Hepatic stellate cell (primary cell): Measurements from ENCODE around the gene MPPED1.

Source experiments
- DNase-seq: peaks from one replicate; pipeline ENCODE4 v3.0.0; 2011; ENCODE audit warnings: low spot score

The MPPED1 gene, protein sequence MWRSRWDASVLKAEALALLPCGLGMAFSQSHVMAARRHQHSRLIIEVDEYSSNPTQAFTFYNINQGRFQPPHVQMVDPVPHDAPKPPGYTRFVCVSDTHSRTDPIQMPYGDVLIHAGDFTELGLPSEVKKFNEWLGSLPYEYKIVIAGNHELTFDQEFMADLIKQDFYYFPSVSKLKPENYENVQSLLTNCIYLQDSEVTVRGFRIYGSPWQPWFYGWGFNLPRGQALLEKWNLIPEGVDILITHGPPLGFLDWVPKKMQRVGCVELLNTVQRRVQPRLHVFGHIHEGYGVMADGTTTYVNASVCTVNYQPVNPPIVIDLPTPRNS

DNA sequence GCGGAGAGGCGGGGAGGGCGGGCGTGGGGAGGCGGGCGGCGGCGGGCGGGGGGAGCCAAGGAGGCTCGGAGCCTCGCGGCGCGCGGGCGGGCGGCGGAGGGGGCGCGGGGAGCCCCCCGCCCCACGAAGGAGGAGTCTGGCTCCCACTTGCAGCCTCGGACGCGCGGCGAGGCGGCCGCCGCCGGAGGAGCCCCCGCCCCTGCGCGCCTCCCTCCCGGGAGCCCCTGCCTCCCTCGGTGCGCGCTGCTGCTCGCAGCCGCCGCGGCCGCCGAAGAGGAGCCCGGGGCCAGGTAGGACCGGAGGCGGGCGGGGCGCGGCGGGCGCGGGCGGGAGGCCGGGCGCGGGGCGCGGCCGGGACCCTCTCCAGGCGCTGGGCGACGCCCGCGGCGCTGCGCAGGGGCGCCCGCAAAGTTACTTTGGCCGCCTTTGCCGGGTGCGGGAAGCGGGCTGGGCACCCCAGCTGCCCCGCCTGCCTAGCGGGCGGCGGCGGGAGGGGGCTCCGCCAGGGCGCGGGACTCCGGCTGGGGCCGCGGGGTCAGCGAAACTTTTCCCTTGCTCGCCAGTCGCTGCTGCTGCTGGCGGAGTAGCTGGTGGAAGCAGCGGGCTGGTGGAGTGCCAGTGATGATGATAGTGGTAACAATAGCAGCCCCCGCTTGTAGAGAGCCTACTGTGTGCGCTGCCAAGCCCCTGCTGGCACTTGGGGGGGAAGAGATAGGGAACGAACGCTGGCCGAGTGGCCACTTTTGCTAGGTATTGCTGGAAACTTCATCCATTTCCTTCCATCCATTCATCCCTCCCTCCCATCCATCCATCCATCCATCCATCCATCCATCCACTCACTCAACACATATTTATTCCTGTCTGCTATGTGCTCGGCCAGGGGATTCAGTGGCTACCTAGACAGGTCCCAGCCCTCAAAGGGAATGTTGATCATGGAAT lies at the start of gene MPPED1:
MPPED1 (plus strand) TSS at position 146 of the 939 bp plus-strand sequence. CDS start 12,972 bp downstream, outside the sequence.
- DNase-seq = no peak

DNA sequence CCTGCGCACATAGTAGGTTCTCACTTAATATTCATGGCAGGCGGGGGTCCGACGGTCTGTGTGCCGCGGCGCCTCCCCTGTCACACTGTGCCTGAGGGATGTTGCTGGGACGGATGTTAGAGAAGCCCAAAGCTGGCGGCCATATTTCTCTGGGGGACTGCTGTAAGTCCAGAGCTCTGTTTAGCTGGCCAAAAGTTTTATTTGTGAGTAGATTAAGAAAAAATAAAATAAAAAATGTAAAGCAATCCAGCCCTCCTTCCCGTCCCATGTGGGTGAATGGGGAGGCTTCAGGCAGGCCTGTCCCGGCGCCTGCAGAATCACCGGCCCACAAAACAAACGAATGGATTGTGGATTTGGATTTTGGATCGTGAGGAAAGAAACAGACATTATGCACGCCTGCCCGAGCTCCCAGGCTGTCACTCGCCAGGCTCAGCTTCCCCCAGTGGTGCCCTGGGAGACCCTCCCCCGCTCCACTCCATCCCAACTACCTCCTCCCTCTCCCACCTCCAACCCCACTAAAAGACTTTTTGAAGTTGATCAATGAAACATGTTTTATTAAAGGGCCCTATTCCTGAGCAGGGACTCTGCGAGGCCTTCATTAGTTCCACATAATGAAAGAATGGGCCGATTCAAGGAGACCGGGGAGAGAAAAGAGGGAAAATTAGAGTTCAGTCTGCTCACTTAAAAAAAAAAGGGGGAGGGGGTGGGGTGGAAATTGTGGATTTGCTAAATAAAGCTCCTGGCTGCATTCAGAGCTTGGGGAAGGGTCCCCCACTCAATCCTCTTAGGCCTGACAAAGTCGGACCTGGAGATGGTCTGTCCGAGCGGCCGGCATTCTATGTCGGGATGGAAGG lies 48.3 kb upstream of the MPPED1 start:
- DNase-seq = no peak

DNA sequence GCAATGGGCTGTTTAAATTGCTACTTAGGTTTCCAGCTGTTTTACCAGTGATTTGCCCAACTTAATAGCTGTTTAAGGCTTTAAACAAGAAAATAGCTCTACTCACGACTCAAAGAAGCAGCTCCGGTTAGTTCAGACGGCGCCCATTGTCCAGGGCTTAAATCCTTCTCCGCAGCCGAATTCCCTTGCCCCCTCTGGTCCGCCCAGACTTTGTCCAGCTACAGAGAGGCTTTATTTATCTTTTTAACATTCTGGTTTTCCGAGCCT lies 47.7 kb upstream of the MPPED1 start:
- DNase-seq = no peak

DNA sequence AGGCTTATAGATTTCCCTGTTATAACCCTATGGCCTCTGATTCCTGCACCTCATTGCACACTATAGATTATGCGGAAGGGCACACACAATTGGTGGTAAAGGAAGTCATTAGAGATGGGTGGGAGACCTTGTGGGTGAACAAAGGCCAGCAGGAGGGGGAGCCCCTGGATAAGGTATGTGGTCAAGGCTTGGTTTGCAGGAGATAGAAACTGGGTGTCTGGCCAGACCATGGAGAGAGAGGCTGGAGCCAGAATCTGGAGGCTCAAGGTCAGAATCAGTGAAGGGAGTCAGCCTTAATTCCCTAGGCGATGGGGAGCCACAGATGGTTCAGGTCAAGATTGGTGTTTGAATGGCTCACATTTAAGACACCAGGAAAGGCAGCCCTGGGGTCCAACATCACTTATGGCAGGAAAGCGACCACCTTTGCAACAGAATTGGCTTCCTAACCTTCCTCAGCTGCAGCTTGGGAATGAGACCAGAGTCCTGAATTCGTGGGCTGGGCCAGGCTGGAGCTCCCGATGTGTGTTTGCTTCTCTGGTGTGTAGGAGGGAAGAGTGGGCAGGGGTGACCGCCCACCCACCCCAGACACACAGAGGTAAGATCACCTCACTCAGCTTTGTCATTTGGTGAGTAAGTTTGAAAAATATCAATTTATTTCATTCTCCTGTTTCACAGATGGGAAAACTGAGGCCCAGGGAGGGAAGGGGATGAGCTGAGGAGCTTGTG lies 45.9 kb upstream of the MPPED1 start:
- no peak for DNase-seq

DNA sequence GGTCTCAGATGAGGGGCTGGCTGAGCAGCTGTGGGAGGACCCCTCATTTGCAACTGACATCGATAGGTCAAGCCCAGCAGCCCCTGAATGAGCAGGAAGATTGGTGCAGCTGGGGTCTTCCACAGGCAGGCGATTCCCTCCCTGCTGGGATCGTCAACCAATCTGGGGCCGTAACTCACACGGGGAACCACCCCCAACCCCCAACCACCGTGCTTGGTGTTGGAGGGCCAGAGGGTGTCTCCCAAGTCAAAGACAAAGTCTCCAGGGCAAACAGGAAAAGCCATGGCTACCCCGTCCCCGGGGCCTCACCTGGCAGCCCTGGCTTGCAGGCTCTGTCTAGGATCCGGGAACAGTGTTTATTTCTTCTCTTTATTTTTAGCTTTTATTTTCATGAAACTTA lies 41.8 kb upstream of the MPPED1 start:
- no peak for DNase-seq

DNA sequence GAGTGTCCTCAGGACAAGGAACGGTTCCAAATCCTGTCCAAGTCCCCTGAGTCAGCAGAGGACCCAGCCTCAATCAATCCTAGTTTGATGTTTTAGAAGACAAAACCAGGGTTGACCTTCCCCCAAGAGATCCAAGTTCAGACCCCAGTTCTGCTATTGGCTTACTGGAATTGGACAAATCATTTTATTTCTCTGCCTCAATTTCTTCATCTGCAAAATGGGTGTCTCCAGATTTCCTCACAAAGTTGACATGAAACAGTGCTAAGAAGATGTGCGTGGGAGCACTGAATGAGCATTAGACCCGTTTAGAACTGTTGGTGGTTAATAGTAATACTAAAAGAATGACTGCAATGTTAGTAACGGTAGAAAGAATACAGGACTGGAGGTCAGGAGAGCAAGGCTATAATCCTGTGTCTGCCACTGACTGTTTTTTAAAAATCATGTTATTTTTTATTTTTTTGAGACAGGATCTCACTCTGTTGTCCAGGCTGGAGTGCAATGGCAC lies 35.8 kb upstream of the MPPED1 start:
- DNase-seq = no peak

DNA sequence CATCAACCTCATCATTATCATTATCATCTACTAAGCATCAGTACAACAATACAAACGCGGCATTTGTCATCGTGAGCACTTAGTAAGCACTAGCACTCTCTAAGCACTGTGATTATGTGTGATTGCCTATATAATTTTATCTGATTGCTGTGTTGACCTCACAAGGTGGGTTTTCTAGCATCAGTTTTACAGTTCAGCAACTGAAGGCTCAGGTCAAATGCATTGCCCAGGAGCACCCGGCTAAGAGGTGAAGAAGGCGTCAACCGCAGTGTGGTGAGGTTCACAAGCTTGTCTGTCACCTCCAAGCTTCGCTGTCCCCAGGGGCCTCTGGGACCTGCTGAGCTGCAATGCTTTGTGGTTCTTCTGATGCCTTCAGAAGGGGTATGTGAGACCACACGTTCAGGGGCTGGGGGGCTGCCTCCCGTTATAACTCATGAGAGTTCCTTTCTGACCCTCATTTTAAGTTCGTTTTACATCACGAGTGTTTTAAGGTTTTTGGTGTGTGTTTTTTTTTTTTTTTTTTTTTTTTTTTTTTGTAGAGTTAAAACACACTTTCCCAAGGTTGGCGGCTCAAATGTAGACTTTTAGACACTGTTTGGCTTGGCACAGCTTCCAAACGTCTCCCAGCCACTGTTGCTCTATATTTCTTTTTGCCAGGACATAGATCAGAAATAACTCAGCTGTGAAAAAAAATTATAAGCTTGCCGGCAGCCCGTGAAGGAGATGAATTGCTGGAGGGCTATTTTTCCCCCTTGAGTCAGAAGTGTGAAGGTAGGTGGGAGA lies 34.9 kb upstream of the MPPED1 start:
- DNase-seq = no peak

DNA sequence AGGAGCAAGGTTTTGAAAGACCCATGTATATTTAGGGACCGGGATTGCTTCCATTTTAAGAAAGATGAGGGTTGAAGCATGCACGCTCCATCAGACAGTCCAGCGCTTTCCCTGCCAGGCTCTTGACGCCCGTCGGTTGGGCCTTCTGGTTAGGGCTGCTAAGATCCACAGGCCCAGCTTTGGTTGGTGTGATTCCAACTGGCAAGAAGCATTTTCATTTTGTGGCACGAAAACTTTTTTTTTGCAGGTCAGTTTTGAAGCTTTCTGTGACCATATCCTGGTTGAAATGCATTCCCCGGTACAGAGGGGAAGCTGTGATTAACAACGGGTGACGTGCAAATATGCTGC lies 34.3 kb upstream of the MPPED1 start:
- no peak for DNase-seq

DNA sequence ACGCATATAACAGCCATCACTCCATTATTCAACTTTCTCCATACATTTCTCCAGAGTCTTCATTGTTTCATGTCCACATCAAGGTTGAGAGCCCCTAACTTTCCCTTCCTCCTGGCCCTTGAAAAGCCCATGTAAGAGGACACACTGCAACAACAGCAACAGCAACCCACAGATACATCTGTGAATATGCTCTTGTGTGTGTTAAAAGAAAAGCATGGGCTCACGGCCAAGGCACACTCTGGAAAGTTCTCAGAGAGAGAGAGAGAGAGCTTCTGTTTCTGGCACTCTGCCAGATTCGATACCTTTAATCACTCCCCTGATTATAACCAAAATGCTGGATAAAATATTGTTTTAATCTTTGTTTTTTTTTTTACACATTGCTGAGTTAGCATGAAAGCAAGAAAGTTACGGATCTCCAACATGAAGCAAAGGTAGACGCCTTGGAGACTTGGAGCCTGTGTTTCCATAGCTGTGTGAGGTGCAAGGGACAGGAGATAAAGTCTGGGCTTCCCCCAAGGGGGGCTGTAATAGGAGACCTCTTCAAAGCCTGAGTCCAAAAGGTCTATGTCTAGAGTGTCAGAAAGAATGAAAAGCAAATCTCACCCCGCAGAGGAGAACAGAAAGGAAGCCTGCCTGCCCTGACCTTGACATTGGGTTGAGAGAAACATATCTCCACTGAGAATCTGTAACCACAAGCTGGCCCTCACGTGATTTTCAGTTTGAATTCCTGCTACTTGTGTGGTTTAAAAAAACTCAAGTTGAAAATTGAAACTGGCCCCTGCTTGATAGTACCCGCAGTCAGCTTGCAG lies 33.7 kb upstream of the MPPED1 start:
- no peak for DNase-seq

DNA sequence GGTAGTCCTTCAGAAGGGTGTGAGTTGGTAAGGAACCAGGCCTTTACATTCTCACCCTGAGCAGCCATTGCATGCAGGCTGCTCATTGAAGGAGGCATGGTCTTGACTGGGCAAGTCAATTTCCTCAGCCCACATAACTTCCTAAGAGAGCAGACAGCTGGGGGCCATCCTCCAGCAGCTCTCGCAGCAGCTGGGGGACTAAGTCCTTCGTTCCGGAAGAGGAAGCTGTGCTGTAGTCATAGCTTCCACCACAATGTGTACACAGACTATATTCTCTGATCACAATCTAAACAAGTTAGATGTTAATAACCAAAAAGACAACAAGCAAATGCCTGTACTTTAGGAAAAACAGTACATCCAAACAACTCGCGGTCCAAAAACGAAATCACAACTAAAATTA lies 30.1 kb upstream of the MPPED1 start:
- no peak for DNase-seq

DNA sequence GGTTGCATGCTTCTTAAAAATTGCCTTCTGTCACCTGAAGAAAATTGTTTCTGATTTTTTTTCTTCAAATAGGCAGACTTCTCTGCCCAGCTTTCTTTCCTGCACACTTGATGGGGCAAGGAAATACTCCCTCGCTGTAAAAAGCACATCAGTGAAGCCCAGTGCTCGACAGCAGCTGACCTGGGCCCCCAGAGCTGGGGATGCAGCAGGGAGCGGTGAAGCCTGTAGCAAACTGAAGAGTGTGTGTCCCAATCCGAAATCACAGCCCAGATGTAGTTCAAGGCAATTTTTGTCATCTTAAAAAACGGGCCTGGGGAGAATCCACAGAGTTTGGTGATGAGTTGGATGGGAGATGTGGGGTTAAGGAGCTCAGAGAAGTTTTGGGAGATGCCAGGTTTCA lies 27.0 kb upstream of the MPPED1 start:
- no peak for DNase-seq

DNA sequence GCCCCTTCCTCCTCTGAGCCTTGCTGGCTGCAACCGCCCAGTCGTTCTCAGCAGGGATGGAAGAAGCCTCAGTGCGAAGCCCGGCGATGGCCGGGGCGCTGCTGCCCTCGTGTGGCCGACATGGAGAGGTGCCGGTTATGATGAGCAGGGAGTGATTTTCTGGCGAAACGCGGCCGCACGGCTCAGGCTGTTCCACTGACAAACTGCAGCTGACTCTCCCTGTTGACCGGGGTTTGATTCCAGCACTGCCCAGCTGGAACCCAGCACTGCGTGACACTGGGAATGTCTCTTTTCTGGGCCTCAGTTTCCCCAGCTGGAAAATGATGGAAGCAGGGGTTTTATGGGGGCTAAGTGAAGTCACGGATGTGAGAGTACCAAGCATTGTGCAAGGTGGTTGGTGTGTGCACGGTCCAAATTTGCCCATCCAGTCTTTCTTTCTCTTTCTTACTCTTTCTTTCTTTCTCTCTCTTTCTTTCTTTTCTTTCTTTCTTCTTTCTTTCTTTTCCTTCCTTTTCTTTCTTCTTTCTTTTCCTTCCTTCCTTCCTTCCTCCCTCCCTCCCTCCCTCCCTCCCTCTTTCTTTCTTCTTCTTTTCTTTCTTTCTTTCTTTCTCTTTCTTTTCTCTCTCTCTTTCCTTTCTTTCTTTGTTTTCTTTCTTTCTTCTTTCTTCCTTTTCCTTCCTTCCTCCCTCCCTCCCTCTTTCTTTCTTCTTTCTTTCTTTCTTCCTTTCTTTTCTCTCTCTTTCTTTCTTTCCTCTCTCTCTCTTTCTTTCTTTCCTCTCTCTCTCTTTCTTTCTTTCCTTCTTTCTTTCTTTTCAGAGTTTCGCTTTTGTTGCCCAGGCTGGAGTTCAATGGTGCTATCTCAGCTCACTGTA lies 25.8 kb upstream of the MPPED1 start:
- peak; percentile 86 for DNase-seq

DNA sequence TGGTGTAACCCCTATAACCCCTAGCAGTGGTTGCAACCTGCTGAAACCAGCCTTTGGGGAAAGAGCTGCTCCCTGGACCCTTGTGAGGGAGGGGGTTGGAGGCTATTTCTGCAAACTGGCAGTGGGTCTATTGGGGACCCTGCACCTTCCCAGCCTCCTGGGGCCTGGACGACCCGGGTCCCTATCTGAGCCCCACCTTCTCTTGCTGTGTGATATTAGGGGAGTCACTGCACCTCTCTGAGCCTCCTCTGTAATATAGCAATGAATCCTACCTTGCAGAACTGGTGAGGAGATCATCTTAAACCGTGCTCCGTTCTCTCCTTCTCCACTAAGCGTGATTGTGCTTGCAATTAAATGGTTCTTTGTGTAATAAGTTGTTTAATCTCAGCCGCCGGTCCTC lies 24.0 kb upstream of the MPPED1 start:
- no peak for DNase-seq

DNA sequence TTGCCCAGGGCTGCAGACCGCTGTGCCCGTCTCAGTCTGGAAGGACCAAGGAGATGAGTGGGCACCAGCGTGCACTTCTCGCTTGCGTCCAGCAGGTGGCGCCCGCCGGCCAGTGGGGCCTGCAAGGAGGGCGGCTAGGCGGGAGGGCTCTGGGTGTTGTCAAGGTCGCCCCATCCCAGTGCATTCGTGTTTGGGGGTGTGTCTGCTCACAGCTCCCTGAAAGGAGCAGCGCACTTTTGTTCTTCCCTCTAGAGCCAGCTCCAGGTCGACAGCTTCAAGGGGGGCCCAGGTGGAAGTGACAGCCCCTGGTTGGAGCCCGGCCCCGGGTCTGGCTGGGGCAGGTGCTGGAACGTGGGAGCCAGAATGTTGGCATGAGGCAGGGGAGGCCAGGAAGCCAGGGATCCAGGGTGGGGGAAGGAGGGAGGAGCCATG lies 23.4 kb upstream of the MPPED1 start:
- DNase-seq = peak; percentile 83

DNA sequence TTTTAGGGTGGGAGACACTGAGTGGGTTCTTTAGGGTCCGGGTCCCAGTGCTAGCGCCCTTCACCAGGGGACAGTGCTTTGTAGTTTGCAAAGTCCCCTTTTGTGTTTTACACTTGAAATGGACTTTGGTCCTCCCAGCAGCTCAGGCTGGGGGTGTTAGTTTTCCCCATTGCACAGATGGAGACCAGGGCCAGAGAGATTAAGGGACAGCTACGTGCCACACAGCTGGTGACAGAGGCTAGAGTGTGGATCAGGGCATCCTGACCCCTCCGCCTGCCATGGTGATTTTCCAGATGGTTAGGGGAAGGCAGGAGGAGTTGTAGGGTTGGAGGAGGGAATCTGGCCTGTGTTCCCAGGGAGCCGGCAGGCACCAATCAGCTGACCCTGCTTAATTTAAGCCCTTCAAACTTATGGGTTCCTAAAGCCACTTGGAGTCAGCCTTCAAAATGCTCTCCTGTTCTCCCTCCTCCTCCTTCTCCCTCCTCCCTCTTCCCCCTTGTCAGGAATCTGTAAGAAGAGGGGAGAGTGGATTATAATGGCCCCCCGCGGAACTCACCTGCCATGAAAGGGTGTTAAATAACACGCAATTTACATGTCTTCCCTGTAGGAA lies 22.5 kb upstream of the MPPED1 start:
- DNase-seq = no peak

DNA sequence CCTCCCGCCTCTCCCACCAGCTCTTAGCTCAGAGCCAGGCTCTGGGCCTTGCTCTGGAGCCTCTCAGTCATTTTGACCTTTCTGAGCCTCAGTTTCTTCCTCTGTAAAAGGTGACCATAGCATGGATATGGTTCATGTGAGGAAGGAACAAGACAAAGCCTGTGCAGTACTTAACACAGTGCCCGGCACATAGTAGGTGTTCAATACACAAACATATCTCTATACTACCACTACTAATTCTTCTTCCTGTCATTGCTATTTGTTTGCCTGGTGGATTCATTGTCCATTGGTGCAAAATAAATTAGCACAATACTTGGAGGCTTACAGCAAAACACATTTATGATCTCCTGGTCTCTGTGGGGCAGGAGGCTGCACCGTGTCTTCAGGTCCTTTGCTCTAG lies 21.6 kb upstream of the MPPED1 start:
- no peak for DNase-seq

DNA sequence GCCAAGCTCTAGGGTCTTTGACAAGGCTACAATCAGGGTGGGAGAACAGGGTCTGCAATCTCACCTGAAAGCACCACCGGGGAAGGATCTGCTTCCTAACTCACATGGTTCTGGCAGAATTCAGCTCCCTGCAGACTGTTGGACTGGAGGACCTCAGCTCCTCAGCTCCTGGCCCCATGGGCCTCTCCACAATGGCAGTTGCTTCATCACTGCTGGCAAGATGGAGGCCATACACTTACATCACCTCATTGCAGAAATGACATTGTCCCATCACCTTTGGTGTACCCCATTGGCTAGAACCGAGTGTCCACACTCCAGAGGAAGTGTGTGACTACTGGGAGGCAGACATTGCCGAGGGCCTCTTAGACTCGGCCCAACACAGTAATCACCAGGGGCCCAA lies 20.9 kb upstream of the MPPED1 start:
- DNase-seq = no peak

DNA sequence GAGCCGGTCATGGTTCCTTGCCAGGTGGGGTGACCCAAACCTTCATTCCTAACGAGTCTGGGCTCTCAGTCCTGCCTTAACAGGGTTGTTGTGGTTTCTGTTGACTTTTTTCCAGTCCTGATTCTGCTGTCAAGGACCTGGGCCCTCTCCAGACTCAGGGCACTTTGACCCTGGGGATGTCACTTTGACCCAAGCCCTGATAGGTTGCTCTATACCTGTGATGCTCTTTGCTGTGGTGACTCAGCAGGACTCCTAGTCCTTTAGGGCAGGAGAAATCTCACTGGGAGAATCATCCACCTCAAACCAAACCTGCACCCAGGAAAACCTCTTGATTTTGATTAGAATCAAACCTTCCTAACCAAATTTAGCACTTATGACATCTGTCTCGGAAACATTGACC lies 20.5 kb upstream of the MPPED1 start:
- DNase-seq = no peak
